PC-3 (cell line): Measurements from ENCODE around the gene PRKAR1B. TPM values are rescaled to one million over a fixed set of nuclear protein-coding genes. Genes with fewer than 3 reads are reported as not detected.

Experiments used
- ATAC-seq: fragments of 200-7000 bp; cut with Tn5 transposase; 2 replicates; pipeline ENCODE4 v1.9.1; 2020; ENCODE audit warnings: mild to moderate bottlenecking, moderate library complexity
- BruUV-seq: library from RNA; stranded (reverse); fragments of 400-500 nt; replicated peaks from 2 replicates; lab custom pipeline; 2021; lab: Mats Ljungman, UMichigan
- CTCF ChIA-PET: fragments of 300-600 bp; sonication (Branson Sonifier 250); formaldehyde crosslinking; loops from one replicate; lab custom pipeline; 2022; ENCODE audit warnings: antibody characterized with exemption; lab: Charles Lee
- POLR2A ChIA-PET: fragments of 300-600 bp; sonication (Branson Sonifier 250); formaldehyde crosslinking; loops from one replicate; lab custom pipeline; 2022; ENCODE audit warnings: antibody characterized with exemption; ENCODE audit not compliant: unreplicated experiment; lab: Charles Lee
- DNase-seq: peaks from one replicate; pipeline ENCODE4 v3.0.0-alpha.2; 2015
- H2AFZ ChIP-seq: fragments of 300-600 bp; sonication (generic); 2 replicates; pipeline ENCODE4 v1.6.0; 2016; ENCODE audit warnings: antibody characterized with exemption, low read length
- H3F3A ChIP-seq: fragments of 300-600 bp; sonication (generic); one replicate; pipeline ENCODE4 v1.6.0; 2017; ENCODE audit warnings: antibody characterized with exemption, low read length, control low read depth, mild to moderate bottlenecking; ENCODE audit not compliant: unreplicated experiment
- H3K27ac ChIP-seq: fragments of 300-600 bp; sonication (generic); 2 replicates; pipeline ENCODE4 v1.5.1; 2016; ENCODE audit warnings: mild to moderate bottlenecking, low read length
- H3K27me3 ChIP-seq: fragments of 300-600 bp; sonication (generic); 2 replicates; pipeline ENCODE4 v1.6.1; 2016; ENCODE audit warnings: low read length, mixed read lengths
- H3K36me3 ChIP-seq: fragments of 300-600 bp; sonication (generic); 2 replicates; pipeline ENCODE4 v1.6.1; 2016; ENCODE audit warnings: low read depth, mixed run types, low read length, mixed read lengths
- H3K4me1 ChIP-seq: fragments of 300-600 bp; sonication (generic); 2 replicates; pipeline ENCODE4 v1.5.1; 2016; ENCODE audit warnings: low read length; ENCODE audit not compliant: insufficient read depth
- H3K4me2 ChIP-seq: fragments of 300-600 bp; sonication (generic); 2 replicates; pipeline ENCODE4 v1.6.0; 2016; ENCODE audit warnings: low read length
- H3K4me3 ChIP-seq: fragments of 300-600 bp; sonication (generic); 2 replicates; pipeline ENCODE4 v1.5.1; 2016; ENCODE audit warnings: mild to moderate bottlenecking, low read length, mixed read lengths
- H3K79me2 ChIP-seq: fragments of 300-600 bp; sonication (generic); 2 replicates; pipeline ENCODE4 v1.6.1; 2017; ENCODE audit warnings: low read length, mixed read lengths
- H3K9ac ChIP-seq: fragments of 300-600 bp; sonication (generic); 2 replicates; pipeline ENCODE4 v1.6.0; 2016; ENCODE audit warnings: mild to moderate bottlenecking, low read length
- H3K9me2 ChIP-seq: fragments of 300-600 bp; sonication (generic); replicated peaks from 2 replicates; pipeline ENCODE4 v1.6.1; 2016; ENCODE audit warnings: mixed run types, low read length, mixed read lengths
- H3K9me3 ChIP-seq: fragments of 300-600 bp; sonication (generic); 2 replicates; pipeline ENCODE4 v1.6.1; 2016; ENCODE audit warnings: low read length, mixed read lengths
- H4K20me1 ChIP-seq: fragments of 300-600 bp; sonication (generic); 2 replicates; pipeline ENCODE4 v1.6.1; 2016; ENCODE audit warnings: low read length, mixed read lengths
- CTCF ChIP-seq: fragments of 300-600 bp; sonication (generic); conservative IDR thresholded peaks from 2 replicates; pipeline ENCODE4 v1.5.1; 2017; ENCODE audit warnings: antibody characterized with exemption, low read depth, mild to moderate bottlenecking, low read length
- EZH2 ChIP-seq: fragments of 300-600 bp; sonication (generic); IDR thresholded peaks from one replicate; pipeline ENCODE4 v1.6.1; 2017; ENCODE audit warnings: antibody characterized with exemption, mild to moderate bottlenecking, low read length; ENCODE audit not compliant: unreplicated experiment
- EZH2phosphoT487 ChIP-seq: fragments of 300-600 bp; sonication (generic); IDR thresholded peaks from 2 replicates; pipeline ENCODE4 v1.6.1; 2018; ENCODE audit warnings: mild to moderate bottlenecking, antibody characterized with exemption, low read length, borderline replicate concordance
- intact Hi-C: fragments of 100-400 bp; cut with micrococcal nuclease; formaldehyde crosslinking; loops from 2 replicates; pipeline ENCODE4 v1.9.0; 2023
- total RNA-seq: library from RNA; depleted of rRNA; stranded (reverse); fragments of >200 nt; gene quantifications from 2 replicates; pipeline ENCODE4 v1.2.3, GENCODE V29; 2014

PRKAR1B gene
- total RNA-seq, 1 experiment from 2014 or later: 15.6 TPM

- no peak overlapping the region for H3K9ac ChIP-seq
- ChIA-PET CTCF (no interaction called here), POLR2A (no interaction called here)
- H3K9me2 ChIP-seq: no peaks in the 10 kb centered on the region
- H3K79me2 ChIP-seq: peaks cover 47% of the 10 kb centered on the region
- H3K27me3 ChIP-seq: no peaks in the 10 kb centered on the region
- H3K4me1 ChIP-seq: peaks cover 21% of the 10 kb centered on the region
- no peak overlapping the region for H3K4me3 ChIP-seq
- H3F3A ChIP-seq: no peaks in the 10 kb centered on the region
- intact Hi-C loops: no loop called here
- H4K20me1 ChIP-seq: no peaks in the 10 kb centered on the region
- no peak overlapping the region for H3K27ac ChIP-seq
- no TSS peak for BruUV-seq
- TF ChIP-seq EZH2phosphoT487 (no peak), CTCF (no peak), EZH2 (no peak)
- ATAC-seq: no peak
- H3K4me2 ChIP-seq: no peak overlapping the region
- 0 out of 2 replicates have a peak, but pooled peaks cover 3% of the 10 kb centered on the region for H3K9me3 ChIP-seq
- peaks cover 29% of the 10 kb centered on the region for H3K36me3 ChIP-seq
- no peak overlapping the region for H2AFZ ChIP-seq
- DNase-seq: no peak
Observed at GRCh38 chr7:724298-724697, 2.8 kb downstream of the PRKAR1B start.

- DNase-seq: no peak
- intact Hi-C loops: no loop called here
- no TSS peak for BruUV-seq
- TF ChIP-seq EZH2phosphoT487 (no peak), EZH2 (no peak), CTCF (no peak)
- Histone ChIP-seq H3K4me3 (no peak overlapping the region), H3K27me3 (no peaks in the 10 kb centered on the region), H3K36me3 (peaks cover 29% of the 10 kb centered on the region), H3K4me2 (no peak overlapping the region), H4K20me1 (no peaks in the 10 kb centered on the region), H3K4me1 (peaks cover 20% of the 10 kb centered on the region), H3K79me2 (peaks cover 39% of the 10 kb centered on the region), H3K9me3 (0 out of 2 replicates have a peak, but pooled peaks cover 3% of the 10 kb centered on the region), H3K9me2 (no peaks in the 10 kb centered on the region), H2AFZ (no peak overlapping the region), H3K27ac (no peak overlapping the region), H3K9ac (no peak overlapping the region), H3F3A (no peaks in the 10 kb centered on the region)
- no peak for ATAC-seq
- CTCF ChIA-PET: no interaction called here
- POLR2A ChIA-PET: no interaction called here
Observed at GRCh38 chr7:723541-723940, 3.5 kb downstream of the PRKAR1B start.

- no peak overlapping the region for H3K9ac ChIP-seq
- intact Hi-C loops: no loop called here
- DNase-seq (no peak), ATAC-seq (no peak)
- no peak overlapping the region for H3K4me2 ChIP-seq
- no peaks in the 10 kb centered on the region for H3F3A ChIP-seq
- no peaks in the 10 kb centered on the region for H3K9me2 ChIP-seq
- H3K27ac ChIP-seq: no peak overlapping the region
- no TSS peak for BruUV-seq
- peaks cover 13% of the 10 kb centered on the region for H3K4me1 ChIP-seq
- TF ChIP-seq EZH2 (no peak), EZH2phosphoT487 (no peak), CTCF (no peak)
- ChIA-PET POLR2A (no interaction called here), CTCF (no interaction called here)
- no peak overlapping the region for H2AFZ ChIP-seq
- H3K27me3 ChIP-seq: no peaks in the 10 kb centered on the region
- H4K20me1 ChIP-seq: no peaks in the 10 kb centered on the region
- H3K4me3 ChIP-seq: no peak overlapping the region
- H3K36me3 ChIP-seq: peaks cover 29% of the 10 kb centered on the region
- H3K79me2 ChIP-seq: peaks cover 27% of the 10 kb centered on the region
- H3K9me3 ChIP-seq: 0 out of 2 replicates have a peak, but pooled peaks cover 3% of the 10 kb centered on the region
Observed at GRCh38 chr7:721619-722248, 5.3 kb downstream of the PRKAR1B start.
